Pons (tissue), 1 donor: Measurements from ENCODE around the gene GATAD1.
"Not testable (repeated sequence)": the region's sequence is repeated elsewhere in the genome, so short reads cannot be mapped to it uniquely, and the experiment has no call there.

ENCODE experiments used
- DNase-seq: peaks from one replicate; pipeline ENCODE4 v3.0.0-alpha.2; 2016; ENCODE audit warnings: low spot score

GATAD1 gene

DNA sequence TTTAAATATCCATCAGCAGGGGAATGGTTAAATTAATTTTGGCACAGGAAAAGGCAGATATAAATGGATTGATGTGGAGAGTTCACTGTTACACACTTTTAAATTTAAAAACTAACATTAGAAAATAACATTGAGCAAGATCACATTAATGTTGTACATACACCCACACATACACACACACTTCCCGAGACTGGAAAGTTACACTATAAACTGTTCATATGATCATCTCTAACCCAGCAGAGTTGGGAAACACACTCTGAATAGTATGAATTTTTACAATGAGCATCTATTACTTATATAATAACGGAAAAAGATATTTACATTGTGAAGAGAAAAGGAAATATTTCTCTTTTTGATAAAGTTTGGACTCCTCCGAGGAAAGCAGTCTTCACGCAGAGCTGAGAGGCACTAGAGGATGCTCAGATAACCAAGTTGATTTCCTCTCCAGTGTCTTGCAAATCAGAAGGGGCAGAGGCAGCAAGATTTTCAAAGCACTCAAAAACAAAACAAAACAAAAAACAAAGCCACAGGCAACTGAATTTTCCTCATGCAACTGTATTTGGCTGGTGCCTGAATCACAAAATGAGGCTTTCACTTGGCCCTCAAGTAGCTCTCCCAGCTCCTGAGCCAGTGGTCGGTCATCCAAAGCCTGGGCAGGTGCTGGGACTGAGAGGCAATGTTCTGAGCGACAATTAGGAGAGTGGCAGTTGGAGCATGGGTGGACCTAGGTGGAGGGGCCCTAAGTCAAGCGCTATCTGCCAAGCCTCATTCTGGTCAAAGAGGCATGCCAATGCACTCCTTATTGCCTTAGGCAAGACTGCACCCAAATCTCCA is 10.5 kb upstream of the GATAD1 start:
- DNase-seq = no peak

DNA sequence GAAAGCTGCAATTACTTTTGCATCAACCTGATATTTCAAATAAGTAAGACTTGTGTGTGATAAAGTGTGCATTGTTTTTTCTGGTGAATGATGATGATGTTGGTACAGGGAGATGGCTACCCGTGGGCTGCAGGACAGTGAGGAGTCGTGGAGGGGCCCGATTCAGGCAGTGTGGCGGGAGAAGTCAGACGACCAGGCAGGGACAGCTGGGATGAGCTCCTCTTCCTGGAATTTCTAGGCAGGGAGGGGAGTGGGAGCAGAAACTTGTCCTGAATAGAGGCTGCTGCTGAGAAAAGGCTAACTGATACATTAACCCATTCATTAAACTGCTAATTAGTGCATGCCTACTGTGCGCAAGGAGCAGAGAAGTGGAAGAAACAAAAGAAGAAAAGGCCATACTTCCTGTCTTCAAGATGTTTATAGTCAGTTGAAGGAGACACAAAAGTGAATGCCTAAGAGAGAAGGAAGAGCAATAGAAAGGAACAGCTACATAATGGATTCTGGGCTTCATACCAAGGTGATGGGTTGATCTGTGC is 9.3 kb upstream of the GATAD1 start:
- DNase-seq = no peak

DNA sequence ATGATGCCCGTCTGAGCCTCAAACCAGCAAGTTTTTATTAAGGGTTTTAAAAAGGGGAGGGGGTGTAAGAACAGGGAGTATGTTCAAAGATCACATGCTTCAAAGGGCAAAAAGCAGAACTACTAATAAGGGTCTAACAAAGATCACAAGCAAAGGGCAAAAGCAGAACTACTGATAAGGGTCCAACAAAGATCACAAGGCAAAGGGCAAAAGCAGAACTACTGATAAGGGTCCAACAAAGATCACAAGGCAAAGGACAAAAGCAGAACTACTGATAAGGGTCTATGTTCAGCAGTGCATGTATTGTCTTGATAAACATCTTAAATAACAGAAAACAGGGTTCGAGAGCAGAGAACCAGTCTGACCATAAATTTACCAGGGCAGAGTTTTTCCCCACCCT is 4.6 kb upstream of the GATAD1 start:
- not testable (repeated sequence) for DNase-seq

- DNase-seq = no peak
Observed at GRCh38 chr7:92446869-92447344, 375 bp upstream of the GATAD1 start.

GRCh38 chr7:92448205-92448747 is 994 bp downstream of the GATAD1 start:
- DNase-seq = peak; percentile 83

- no peak for DNase-seq
Observed at GRCh38 chr7:92451645-92452044, 4.4 kb downstream of the GATAD1 start.

DNA sequence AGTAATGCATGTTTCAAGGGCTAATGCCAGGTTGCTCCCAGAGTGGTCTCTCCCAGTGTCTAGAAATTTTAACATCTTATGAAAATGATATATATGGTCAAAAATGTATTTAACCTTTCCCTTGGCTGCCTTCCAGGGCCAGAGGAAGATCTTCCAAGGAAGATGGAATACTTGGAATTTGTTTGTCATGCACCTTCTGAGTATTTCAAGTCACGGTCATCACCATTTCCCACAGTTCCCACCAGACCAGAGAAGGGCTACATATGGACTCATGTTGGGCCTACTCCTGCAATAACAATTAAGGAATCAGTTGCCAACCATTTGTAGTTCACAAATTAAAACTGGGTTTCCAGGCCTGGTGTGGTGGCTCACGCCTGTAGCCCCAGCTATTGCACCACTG is 9.0 kb downstream of the GATAD1 start:
- DNase-seq = no peak

DNA sequence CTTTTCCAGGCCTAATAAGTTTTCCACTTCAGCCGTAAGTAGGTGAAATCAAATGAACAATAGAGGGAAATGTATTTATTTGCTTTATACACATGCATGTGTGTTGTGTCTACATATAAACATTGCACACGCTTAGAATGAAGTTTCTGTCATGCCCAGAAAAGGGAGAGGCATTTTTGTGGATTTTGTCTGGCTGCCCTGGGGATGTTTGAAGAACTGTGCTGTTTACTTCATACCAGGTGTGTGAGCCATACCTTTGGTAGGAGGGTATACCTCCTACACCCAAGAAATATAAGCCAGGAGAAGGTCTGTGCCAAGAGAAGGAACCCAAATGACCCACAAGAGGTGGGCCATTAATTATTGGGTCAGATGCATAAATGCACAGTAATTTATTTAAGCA is 12.8 kb downstream of the GATAD1 start:
- DNase-seq = no peak

DNA sequence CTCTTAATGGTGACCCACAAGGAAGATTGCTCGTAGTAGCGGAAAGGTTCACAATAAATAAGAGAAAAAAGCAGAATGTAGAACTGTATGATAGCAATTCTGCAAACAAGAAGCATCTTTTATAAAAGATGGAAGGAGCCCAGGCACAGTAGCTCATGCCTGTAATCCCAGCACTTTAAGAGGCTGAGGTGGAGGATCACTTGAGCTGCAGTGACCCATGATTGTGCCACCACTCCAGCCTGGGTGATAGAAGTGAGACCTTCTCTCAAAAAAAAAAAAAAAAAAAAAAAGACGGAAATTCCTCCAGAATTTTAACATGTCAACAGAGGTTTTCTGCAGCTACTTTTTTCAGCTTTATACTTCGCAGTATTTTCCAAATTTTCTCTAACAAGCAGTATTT is 13.2 kb downstream of the GATAD1 start:
- no peak for DNase-seq

GRCh38 chr7:92461027-92462003 is 14.0 kb downstream of the GATAD1 start:
- DNase-seq = peak; percentile 21

- no peak for DNase-seq
Observed at GRCh38 chr7:92462560-92462959, 15.3 kb downstream of the GATAD1 start.

- DNase-seq = no peak
Observed at GRCh38 chr7:92464515-92464914, 17.2 kb downstream of the GATAD1 start.

- no peak for DNase-seq
Observed at GRCh38 chr7:92466682-92467081, 19.4 kb downstream of the GATAD1 start.

DNA sequence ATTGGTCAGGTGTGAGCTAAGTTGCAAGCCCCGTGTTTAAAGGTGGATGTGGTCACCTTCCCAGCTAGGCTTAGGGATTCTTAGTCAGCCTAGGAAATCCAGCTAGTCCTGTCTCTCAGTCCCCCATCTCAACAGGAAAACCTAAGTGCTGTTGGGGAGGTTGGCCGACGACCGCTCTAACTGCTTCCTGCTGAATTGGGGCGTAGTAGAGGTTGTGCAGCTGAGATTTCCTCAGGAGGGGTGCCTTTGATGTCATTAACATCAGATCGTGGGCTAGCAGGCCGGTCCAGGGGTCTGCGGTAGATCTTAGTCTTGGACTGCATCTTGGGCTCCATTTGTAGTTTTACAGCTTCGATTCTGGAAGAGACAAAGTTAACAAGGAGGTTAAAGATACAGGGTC is 21.3 kb downstream of the GATAD1 start:
- DNase-seq = not testable (repeated sequence)

GRCh38 chr7:92473989-92474388 is 26.7 kb downstream of the GATAD1 start:
- DNase-seq = not testable (repeated sequence)

GRCh38 chr7:92475261-92475770 is 28.0 kb downstream of the GATAD1 start:
- not testable (repeated sequence) for DNase-seq

DNA sequence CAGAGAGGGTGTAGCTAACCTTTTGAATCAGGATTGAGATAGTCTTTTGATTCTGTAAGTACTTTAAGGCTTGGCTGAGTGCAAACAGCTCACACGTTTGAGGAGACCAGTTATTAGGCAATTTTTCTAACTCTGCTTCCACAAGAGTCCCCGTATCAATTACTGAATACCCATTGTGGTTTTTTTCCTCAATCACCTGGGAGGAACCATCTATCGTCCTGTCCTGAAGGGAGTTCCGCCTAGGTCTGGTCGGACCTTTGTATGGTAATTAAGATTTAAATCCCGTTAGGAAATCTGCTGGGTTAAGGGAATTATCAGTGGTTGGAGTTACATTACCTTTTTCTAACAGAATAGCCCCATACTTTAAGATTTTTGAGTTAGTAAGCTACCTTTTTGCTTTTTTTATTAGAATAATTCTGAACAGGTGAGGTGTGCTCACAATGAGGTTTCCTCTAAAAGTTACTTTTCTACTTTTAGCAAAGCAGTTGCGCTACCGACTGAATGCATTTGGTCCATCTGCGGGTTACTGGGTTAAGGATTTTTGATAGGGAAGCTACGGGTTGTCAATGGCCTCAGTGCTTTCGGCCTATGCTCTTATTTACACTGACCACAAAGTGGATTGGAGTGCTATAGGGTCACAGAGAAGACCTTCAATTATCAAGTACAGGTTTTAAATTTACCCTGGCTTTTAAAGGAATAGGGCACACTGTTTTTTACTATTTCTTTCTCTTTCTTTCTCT is 28.7 kb downstream of the GATAD1 start:
- DNase-seq = not testable (repeated sequence)

DNA sequence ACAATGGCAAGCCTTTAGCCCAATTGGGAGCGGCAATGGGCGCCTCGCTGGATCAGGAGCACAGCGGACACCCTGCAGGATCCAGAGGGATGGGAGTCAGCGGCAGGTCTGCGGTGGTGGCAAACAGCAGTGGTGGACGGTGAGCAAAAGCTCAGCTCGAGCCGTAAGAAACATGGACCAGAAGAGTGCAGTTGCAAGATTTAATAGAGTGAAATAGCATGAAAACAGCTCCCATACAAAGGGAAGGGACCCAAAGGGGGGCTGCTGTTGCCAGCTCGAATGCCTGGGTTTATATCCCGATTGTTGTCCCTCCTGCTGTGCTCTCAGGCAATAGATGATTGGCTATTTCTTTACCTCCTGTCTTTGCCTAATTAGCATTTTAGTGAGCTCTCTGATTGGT is 30.4 kb downstream of the GATAD1 start, which contains the start of gene ERVW-1:
Gene ERVW-1, minus strand, starts transcription at position 266 of the 400 bp plus-strand sequence. CDS start 7,565 bp downstream, outside the sequence.
- DNase-seq = not testable (repeated sequence)

DNA sequence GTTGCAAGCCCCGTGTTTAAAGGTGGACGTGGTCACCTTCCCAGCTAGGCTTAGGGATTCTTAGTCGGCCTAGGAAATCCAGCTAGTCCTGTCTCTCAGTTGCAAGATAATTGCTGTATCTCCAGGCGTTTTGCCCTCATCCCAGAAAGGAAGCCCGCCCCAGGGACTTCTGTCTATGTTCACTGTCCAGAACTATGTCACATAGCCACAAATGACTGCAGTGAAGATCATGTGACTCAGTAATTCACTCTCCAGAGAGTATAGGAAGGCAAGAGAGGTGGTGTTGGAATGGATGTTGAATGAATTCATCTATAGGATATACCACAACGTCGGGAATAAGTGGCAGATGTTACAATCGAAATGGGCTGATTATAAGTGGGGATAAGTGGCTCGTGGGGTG is 30.8 kb downstream of the GATAD1 start:
- no peak for DNase-seq

GRCh38 chr7:92478711-92479110 is 31.4 kb downstream of the GATAD1 start:
- DNase-seq = no peak

- DNase-seq = not testable (repeated sequence)
Observed at GRCh38 chr7:92479146-92479545, 31.9 kb downstream of the GATAD1 start.
